ENCODE results near the gene PCDHGB2.

DNA sequence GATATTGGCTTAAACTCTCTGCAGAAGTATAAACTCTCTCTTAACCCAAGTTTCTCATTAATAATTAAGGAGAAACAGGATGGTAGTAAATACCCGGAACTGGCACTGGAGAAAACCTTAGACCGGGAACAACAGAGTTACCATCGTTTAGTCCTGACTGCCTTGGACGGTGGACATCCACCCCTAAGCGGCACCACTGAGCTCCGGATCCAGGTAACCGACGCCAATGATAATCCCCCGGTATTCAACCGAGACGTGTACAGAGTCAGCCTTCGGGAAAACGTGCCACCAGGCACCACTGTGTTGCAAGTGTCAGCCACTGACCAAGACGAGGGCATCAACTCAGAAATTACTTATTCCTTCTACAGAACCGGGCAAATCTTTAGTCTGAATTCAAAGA, 38.8 kb downstream of the PCDHGB2 start:
- TF ChIP-seq FOXM1 (IDR thresholded peaks at IDR 0.05; ENCODE audit: borderline replicate concordance, low read depth), result no peak
- TF ChIP-seq YY1 (IDR thresholded peaks at IDR 0.05; ENCODE audit: low read depth), result no peak
- TF ChIP-seq RAD21 (IDR thresholded peaks at IDR 0.05; ENCODE audit: low read depth), result no peak
- no peak for TF ChIP-seq CEBPB (IDR thresholded peaks at IDR 0.05)
- TF ChIP-seq TAF1 (IDR thresholded peaks at IDR 0.05; ENCODE audit: low read depth), result no peak
- no peak for TF ChIP-seq TEAD4 (IDR thresholded peaks at IDR 0.05)
- TF ChIP-seq EP300 (IDR thresholded peaks at IDR 0.05; ENCODE audit: borderline replicate concordance), result no peak
- TF ChIP-seq, protein P1, sequence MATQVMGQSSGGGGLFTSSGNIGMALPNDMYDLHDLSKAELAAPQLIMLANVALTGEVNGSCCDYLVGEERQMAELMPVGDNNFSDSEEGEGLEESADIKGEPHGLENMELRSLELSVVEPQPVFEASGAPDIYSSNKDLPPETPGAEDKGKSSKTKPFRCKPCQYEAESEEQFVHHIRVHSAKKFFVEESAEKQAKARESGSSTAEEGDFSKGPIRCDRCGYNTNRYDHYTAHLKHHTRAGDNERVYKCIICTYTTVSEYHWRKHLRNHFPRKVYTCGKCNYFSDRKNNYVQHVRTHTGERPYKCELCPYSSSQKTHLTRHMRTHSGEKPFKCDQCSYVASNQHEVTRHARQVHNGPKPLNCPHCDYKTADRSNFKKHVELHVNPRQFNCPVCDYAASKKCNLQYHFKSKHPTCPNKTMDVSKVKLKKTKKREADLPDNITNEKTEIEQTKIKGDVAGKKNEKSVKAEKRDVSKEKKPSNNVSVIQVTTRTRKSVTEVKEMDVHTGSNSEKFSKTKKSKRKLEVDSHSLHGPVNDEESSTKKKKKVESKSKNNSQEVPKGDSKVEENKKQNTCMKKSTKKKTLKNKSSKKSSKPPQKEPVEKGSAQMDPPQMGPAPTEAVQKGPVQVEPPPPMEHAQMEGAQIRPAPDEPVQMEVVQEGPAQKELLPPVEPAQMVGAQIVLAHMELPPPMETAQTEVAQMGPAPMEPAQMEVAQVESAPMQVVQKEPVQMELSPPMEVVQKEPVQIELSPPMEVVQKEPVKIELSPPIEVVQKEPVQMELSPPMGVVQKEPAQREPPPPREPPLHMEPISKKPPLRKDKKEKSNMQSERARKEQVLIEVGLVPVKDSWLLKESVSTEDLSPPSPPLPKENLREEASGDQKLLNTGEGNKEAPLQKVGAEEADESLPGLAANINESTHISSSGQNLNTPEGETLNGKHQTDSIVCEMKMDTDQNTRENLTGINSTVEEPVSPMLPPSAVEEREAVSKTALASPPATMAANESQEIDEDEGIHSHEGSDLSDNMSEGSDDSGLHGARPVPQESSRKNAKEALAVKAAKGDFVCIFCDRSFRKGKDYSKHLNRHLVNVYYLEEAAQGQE (IDR thresholded peaks at IDR 0.05; ENCODE audit: low read depth), result no peak
- TF ChIP-seq EGR1 (IDR thresholded peaks at IDR 0.05), result no peak
- no peak for TF ChIP-seq NFIC (IDR thresholded peaks at IDR 0.05)

Measured in Ishikawa (cell line).